IPS-20b (cell line): ENCODE measurements around the gene SLC1A7.

ENCODE experiments used
- H3K27ac ChIP-seq: one replicate; pipeline ENCODE4 v1.5.1; 2013; ENCODE audit warnings: low read length
- H3K27me3 ChIP-seq: 2 replicates; pipeline ENCODE4 v1.6.1; 2013; ENCODE audit warnings: mild to moderate bottlenecking, low read length, inconsistent platforms; ENCODE audit not compliant: insufficient read depth
- H3K36me3 ChIP-seq: 2 replicates; pipeline ENCODE4 v1.6.1; 2013; ENCODE audit warnings: low read depth, mild to moderate bottlenecking, inconsistent platforms, low read length, moderate library complexity; ENCODE audit not compliant: insufficient read depth
- H3K4me1 ChIP-seq: 2 replicates; pipeline ENCODE4 v1.6.1; 2013; ENCODE audit warnings: mild to moderate bottlenecking, control low read depth, inconsistent platforms, low read length, moderate library complexity; ENCODE audit not compliant: insufficient read depth
- H3K4me3 ChIP-seq: 2 replicates; pipeline ENCODE4 v1.5.1; 2013; ENCODE audit warnings: mild to moderate bottlenecking, low read length, inconsistent platforms
- H3K9ac ChIP-seq: 2 replicates; pipeline ENCODE4 v1.6.1; 2013; ENCODE audit warnings: low read depth, mild to moderate bottlenecking, inconsistent platforms, low read length, moderate library complexity
- H3K9me3 ChIP-seq: 2 replicates; pipeline ENCODE4 v1.6.1; 2013; ENCODE audit warnings: mild to moderate bottlenecking, low read depth, low read length, inconsistent platforms; ENCODE audit not compliant: insufficient read depth

Gene SLC1A7

GRCh38 chr1:53130878-53131589 is 11.4 kb downstream of the SLC1A7 start:
- Histone ChIP-seq H3K27me3 (no peaks in the 10 kb centered on the region), H3K4me1 (no peaks in the 10 kb centered on the region), H3K36me3 (no peaks in the 10 kb centered on the region), H3K9ac (no peak overlapping the region), H3K4me3 (no peak overlapping the region), H3K27ac (no peak overlapping the region), H3K9me3 (no peaks in the 10 kb centered on the region)

GRCh38 chr1:53130598-53130877 is 11.9 kb downstream of the SLC1A7 start:
- Histone ChIP-seq H3K27ac (no peak overlapping the region), H3K4me1 (no peaks in the 10 kb centered on the region), H3K36me3 (no peaks in the 10 kb centered on the region), H3K4me3 (no peak overlapping the region), H3K9me3 (no peaks in the 10 kb centered on the region), H3K9ac (no peak overlapping the region), H3K27me3 (no peaks in the 10 kb centered on the region)

- Histone ChIP-seq H3K27ac (no peak overlapping the region), H3K9me3 (no peaks in the 10 kb centered on the region), H3K27me3 (no peaks in the 10 kb centered on the region), H3K9ac (no peak overlapping the region), H3K4me1 (no peaks in the 10 kb centered on the region), H3K36me3 (no peaks in the 10 kb centered on the region), H3K4me3 (no peak overlapping the region)
These were observed 12.4 kb downstream of the SLC1A7 start for GRCh38 chr1:53129891-53130597.

GRCh38 chr1:53128401-53128800 is 14.0 kb downstream of the SLC1A7 start:
- Histone ChIP-seq H3K9ac (no peak overlapping the region), H3K27me3 (no peaks in the 10 kb centered on the region), H3K27ac (no peak overlapping the region), H3K4me1 (no peaks in the 10 kb centered on the region), H3K36me3 (no peaks in the 10 kb centered on the region), H3K4me3 (no peak overlapping the region), H3K9me3 (no peaks in the 10 kb centered on the region)

GRCh38 chr1:53127546-53127945 is 14.9 kb downstream of the SLC1A7 start:
- no peak overlapping the region for H3K4me3 ChIP-seq
- no peaks in the 10 kb centered on the region for H3K27me3 ChIP-seq
- H3K36me3 ChIP-seq, result no peaks in the 10 kb centered on the region
- H3K9ac ChIP-seq, result no peak overlapping the region
- H3K27ac ChIP-seq, result no peak overlapping the region
- H3K4me1 ChIP-seq, result no peaks in the 10 kb centered on the region
- no peaks in the 10 kb centered on the region for H3K9me3 ChIP-seq

- Histone ChIP-seq H3K36me3 (no peaks in the 10 kb centered on the region), H3K27ac (no peak overlapping the region), H3K9ac (no peak overlapping the region)
These were observed 15.9 kb downstream of the SLC1A7 start for GRCh38 chr1:53126495-53126894.

GRCh38 chr1:53125623-53126360 is 16.6 kb downstream of the SLC1A7 start:
- H3K36me3 ChIP-seq, result no peaks in the 10 kb centered on the region

More at GRCh38 chr1:53126495-53126894, 15.9 kb downstream of the SLC1A7 start:
- Histone ChIP-seq H3K27me3 (peaks cover 5% of the 10 kb centered on the region; the same call in 1 of the 2 replicates), H3K4me3 (no peak overlapping the region), H3K4me1 (no peaks in the 10 kb centered on the region; the same call in 1 of the 2 replicates), H3K9me3 (no peaks in the 10 kb centered on the region)

GRCh38 chr1:53125122-53125521 is 17.3 kb downstream of the SLC1A7 start:
- no peak overlapping the region for H3K4me3 ChIP-seq
- no peak overlapping the region for H3K9ac ChIP-seq
- H3K27me3 ChIP-seq, result peaks cover 12% of the 10 kb centered on the region; the same call in 1 of the 2 replicates
- no peak overlapping the region for H3K27ac ChIP-seq
- no peaks in the 10 kb centered on the region for H3K9me3 ChIP-seq
- H3K36me3 ChIP-seq, result no peaks in the 10 kb centered on the region
- no peaks in the 10 kb centered on the region; the same call in 1 of the 2 replicates for H3K4me1 ChIP-seq

More at GRCh38 chr1:53125623-53126360, 16.6 kb downstream of the SLC1A7 start:
- Histone ChIP-seq H3K27me3 (peaks cover 10% of the 10 kb centered on the region; the same call in 1 of the 2 replicates), H3K9me3 (no peaks in the 10 kb centered on the region), H3K4me3 (no peak overlapping the region), H3K27ac (no peak overlapping the region), H3K4me1 (no peaks in the 10 kb centered on the region; the same call in 1 of the 2 replicates), H3K9ac (no peak overlapping the region)

GRCh38 chr1:53123453-53124140 is 18.8 kb downstream of the SLC1A7 start:
- Histone ChIP-seq H3K9me3 (no peaks in the 10 kb centered on the region), H3K27ac (no peak overlapping the region), H3K4me3 (no peak overlapping the region), H3K4me1 (peaks cover 4% of the 10 kb centered on the region; the same call in 1 of the 2 replicates), H3K36me3 (no peaks in the 10 kb centered on the region), H3K9ac (no peak overlapping the region), H3K27me3 (peaks cover 12% of the 10 kb centered on the region; the same call in 1 of the 2 replicates)

- peaks cover 15% of the 10 kb centered on the region; the same call in 1 of the 2 replicates for H3K27me3 ChIP-seq
- H3K4me1 ChIP-seq, result peaks cover 4% of the 10 kb centered on the region; the same call in 1 of the 2 replicates
- no peak overlapping the region for H3K4me3 ChIP-seq
- no peak overlapping the region for H3K9ac ChIP-seq
- no peaks in the 10 kb centered on the region for H3K36me3 ChIP-seq
- H3K27ac ChIP-seq, result no peak overlapping the region
- no peaks in the 10 kb centered on the region for H3K9me3 ChIP-seq
These were observed 19.5 kb downstream of the SLC1A7 start for GRCh38 chr1:53122961-53123413.

- Histone ChIP-seq H3K36me3 (no peaks in the 10 kb centered on the region), H3K4me3 (no peak overlapping the region), H3K9ac (no peak overlapping the region), H3K4me1 (peaks cover 4% of the 10 kb centered on the region; the same call in 1 of the 2 replicates), H3K27me3 (peaks cover 19% of the 10 kb centered on the region; the same call in 1 of the 2 replicates), H3K27ac (no peak overlapping the region), H3K9me3 (no peaks in the 10 kb centered on the region)
These were observed 20.1 kb downstream of the SLC1A7 start for GRCh38 chr1:53122201-53122885.
